HepG2 (cell line): Measurements from ENCODE around the gene ATP11A. TPM values are rescaled to one million over a fixed set of nuclear protein-coding genes. Genes with fewer than 3 reads are reported as not detected.
A peak's percentile ranks its signal among the peaks of the same experiment; 100 is the strongest.

Experiments
- ARID5B ChIP-seq: IDR thresholded peaks from 2 replicates; pipeline ENCODE4 v1.4.0; 2020; ENCODE audit warnings: mild to moderate bottlenecking, missing genetic modification reagents
- BCL3 ChIP-seq: sonication (generic); formaldehyde crosslinking; IDR thresholded peaks from 2 replicates; pipeline ENCODE4 v1.5.1; 2020; ENCODE audit warnings: mild to moderate bottlenecking, missing genetic modification reagents, moderate library complexity
- CENPBD1 ChIP-seq: sonication (generic); formaldehyde crosslinking; IDR thresholded peaks from 2 replicates; pipeline ENCODE4 v1.8.0; 2022; ENCODE audit warnings: missing genetic modification reagents, low read depth, mild to moderate bottlenecking, borderline replicate concordance
- HNF1A ChIP-seq, 2 experiments: sonication (generic) in 1 of 2; formaldehyde crosslinking in 1 of 2; IDR thresholded peaks; 2 replicates each; pipeline versions ENCODE4 v1.4.0 to v1.6.1; 2016 to 2020; ENCODE audit warnings: borderline replicate concordance in 1 of 2, low read depth in 1 of 2, mild to moderate bottlenecking in 1 of 2, missing genetic modification reagents in 1 of 2
- POLR2AphosphoS5 ChIP-seq: IDR thresholded peaks from 2 replicates; pipeline ENCODE4 v1.6.1; 2012; ENCODE audit warnings: low read depth, low read length
- RAD21 ChIP-seq: fragments of 450-650 bp; formaldehyde crosslinking; IDR thresholded peaks from 2 replicates; pipeline ENCODE4 v1.5.0; 2020; ENCODE audit warnings: mild to moderate bottlenecking
- RARG ChIP-seq: sonication (generic); formaldehyde crosslinking; IDR thresholded peaks from 2 replicates; pipeline ENCODE4 v1.4.0; 2020; ENCODE audit warnings: low read depth, mild to moderate bottlenecking, missing genetic modification reagents
- YEATS4 ChIP-seq: sonication (generic); formaldehyde crosslinking; IDR thresholded peaks from 2 replicates; pipeline ENCODE4 v1.4.0; 2020; ENCODE audit warnings: missing genetic modification reagents, borderline replicate concordance
- ZBTB21 ChIP-seq: sonication (generic); formaldehyde crosslinking; IDR thresholded peaks from 2 replicates; pipeline ENCODE4 v1.4.0; 2020; ENCODE audit warnings: missing genetic modification reagents
- ZNF263 ChIP-seq: sonication (generic); formaldehyde crosslinking; IDR thresholded peaks from 2 replicates; pipeline ENCODE4 v1.4.0; 2020; ENCODE audit warnings: missing genetic modification reagents
- polyA plus RNA-seq, 8 experiments: library from polyadenylated mRNA; depleted of rRNA in 3 of 8; stranded (reverse) in 7 of 8; unstranded in 1 of 8; fragments of >200 nt; fragmentation: Illumina TruSeq in 4 of 8; extraction: Trizol in 4 of 8; gene quantifications; 2 replicates each; pipeline versions ENCODE4 v1.2.1 to v1.2.3, GENCODE V29; 2011 to 2016; ENCODE audit warnings: low read depth in 4 of 8, missing spikeins in 1 of 8, mixed read lengths in 1 of 8; ENCODE audit not compliant: insufficient read depth in 1 of 8
- total RNA-seq, 5 experiments: library from RNA; depleted of rRNA; stranded (reverse); fragments of >200 nt; fragmentation: Illumina TruSeq; extraction: Trizol; gene quantifications; 2 replicates each; pipeline ENCODE4 v1.2.3, GENCODE V29; 2016; ENCODE audit warnings: low read depth in 1 of 5
- TF ChIP-seq, protein P1 (sequence below): sonication (generic); formaldehyde crosslinking; IDR thresholded peaks from 2 replicates; pipeline ENCODE4 v1.8.0; 2022; ENCODE audit warnings: low read depth, missing genetic modification reagents
- TF ChIP-seq, protein P2 (sequence below): sonication (generic); formaldehyde crosslinking; IDR thresholded peaks from 2 replicates; pipeline ENCODE4 v1.4.0; 2020; ENCODE audit warnings: missing genetic modification reagents, mild to moderate bottlenecking, borderline replicate concordance

ATP11A gene
- total and polyA plus RNA-seq, 2 of the 13 experiments (the other 11 are each of a cell fraction or from before 2014, with no cell fraction given) = 18.4 to 20.1 TPM

DNA sequence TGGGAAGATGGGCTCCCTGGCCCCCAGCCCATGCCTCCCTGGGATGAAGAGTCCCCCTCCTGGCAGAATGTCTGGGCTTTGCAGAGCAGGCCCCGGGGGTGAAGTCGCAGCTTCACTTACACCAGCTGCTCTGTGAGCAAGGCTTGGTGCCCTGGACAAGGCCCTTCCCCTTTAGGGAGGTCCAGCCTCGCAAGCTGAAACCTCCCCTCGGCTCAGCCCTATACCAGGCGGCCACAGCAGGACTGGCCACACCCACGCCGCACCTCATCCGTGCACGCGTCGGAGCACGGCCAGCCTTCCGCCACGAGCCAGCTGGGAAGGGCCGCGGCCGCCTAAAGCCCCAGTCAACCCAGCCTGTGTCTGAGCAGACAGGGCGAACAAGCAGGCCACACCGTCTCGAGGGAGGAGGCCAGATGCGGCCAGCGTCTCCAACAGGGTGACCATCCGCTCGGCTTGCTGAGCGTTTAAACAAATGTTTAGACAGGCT, 196.0 kb downstream of the ATP11A start (continued):
- TF ChIP-seq, protein P1, sequence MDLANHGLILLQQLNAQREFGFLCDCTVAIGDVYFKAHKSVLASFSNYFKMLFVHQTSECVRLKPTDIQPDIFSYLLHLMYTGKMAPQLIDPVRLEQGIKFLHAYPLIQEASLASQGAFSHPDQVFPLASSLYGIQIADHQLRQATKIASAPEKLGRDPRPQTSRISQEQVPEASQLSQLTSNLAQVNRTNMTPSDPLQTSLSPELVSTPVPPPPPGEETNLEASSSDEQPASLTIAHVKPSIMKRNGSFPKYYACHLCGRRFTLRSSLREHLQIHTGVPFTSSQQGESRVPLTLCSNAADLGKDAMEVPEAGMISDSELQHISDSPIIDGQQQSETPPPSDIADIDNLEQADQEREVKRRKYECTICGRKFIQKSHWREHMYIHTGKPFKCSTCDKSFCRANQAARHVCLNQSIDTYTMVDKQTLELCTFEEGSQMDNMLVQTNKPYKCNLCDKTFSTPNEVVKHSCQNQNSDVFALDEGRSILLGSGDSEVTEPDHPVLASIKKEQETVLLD (CRISPR knock-in tag) = no peak
- TF ChIP-seq RARG (no peak), POLR2AphosphoS5 (peak; percentile 42), ZBTB21 (no peak), ARID5B (CRISPR knock-in tag) (peak; percentile 56; the same call in 1 of the 2 replicates), CENPBD1 (CRISPR knock-in tag) (no peak), RAD21 (CRISPR knock-in tag) (peak; percentile 62; the same call in 1 of the 2 replicates), YEATS4 (CRISPR knock-in tag) (peak; percentile 46; the same call in 1 of the 2 replicates), ZNF263 (CRISPR knock-in tag) (peak; percentile 62), HNF1A (IDR thresholded peaks at IDR 0.05; ENCODE audit: low read depth) (no peak), HNF1A (CRISPR knock-in tag; IDR thresholded peaks at IDR 0.05; ENCODE audit: borderline replicate concordance) (peak; percentile 58; the same call in 1 of the 2 replicates), BCL3 (CRISPR knock-in tag) (0 out of 2 replicates have a peak, but pooled peaks have one; percentile 25)
- TF ChIP-seq, protein P2, sequence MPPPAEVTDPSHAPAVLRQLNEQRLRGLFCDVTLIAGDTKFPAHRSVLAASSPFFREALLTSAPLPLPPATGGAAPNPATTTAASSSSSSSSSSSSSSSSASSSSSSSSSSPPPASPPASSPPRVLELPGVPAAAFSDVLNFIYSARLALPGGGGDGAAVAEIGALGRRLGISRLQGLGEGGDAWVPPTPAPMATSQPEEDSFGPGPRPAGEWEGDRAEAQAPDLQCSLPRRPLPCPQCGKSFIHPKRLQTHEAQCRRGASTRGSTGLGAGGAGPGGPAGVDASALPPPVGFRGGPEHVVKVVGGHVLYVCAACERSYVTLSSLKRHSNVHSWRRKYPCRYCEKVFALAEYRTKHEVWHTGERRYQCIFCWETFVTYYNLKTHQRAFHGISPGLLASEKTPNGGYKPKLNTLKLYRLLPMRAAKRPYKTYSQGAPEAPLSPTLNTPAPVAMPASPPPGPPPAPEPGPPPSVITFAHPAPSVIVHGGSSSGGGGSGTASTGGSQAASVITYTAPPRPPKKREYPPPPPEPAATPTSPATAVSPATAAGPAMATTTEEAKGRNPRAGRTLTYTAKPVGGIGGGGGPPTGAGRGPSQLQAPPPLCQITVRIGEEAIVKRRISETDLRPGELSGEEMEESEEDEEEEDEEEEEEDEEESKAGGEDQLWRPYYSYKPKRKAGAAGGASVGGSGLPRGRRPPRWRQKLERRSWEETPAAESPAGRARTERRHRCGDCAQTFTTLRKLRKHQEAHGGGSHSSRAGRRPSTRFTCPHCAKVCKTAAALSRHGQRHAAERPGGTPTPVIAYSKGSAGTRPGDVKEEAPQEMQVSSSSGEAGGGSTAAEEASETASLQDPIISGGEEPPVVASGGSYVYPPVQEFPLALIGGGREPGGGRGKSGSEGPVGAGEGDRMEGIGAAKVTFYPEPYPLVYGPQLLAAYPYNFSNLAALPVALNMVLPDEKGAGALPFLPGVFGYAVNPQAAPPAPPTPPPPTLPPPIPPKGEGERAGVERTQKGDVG (CRISPR knock-in tag) = peak; percentile 62; the same call in 1 of the 2 replicates
